Stimulated activated CD8-positive, alpha-beta memory T cell treated with anti-CD3 and anti-CD28 coated beads, Interleukin-12 subunit alpha, Interleukin-12 subunit beta, amount 100 ng/mL, for 24 hours (primary cell): ENCODE results near the gene OGDH.
"Not testable (repeated sequence)": the region's sequence is repeated elsewhere in the genome, so short reads cannot be mapped to it uniquely, and the experiment has no call there.

Experiments used
- DNase-seq: peaks from one replicate; pipeline ENCODE4 v3.0.0-alpha.2; 2020; ENCODE audit errors: extremely low read depth

Gene OGDH

GRCh38 chr7:44705434-44705833 lies 99.0 kb downstream of the OGDH start:
- DNase-seq: no peak

- no peak for DNase-seq
Measured at GRCh38 chr7:44706788-44707557, 100.5 kb downstream of the OGDH start.

GRCh38 chr7:44707558-44708230 lies 101.3 kb downstream of the OGDH start:
- DNase-seq: no peak

GRCh38 chr7:44709011-44709915 lies 102.8 kb downstream of the OGDH start:
- no peak for DNase-seq

- no peak for DNase-seq
Measured at GRCh38 chr7:44709945-44710596, 103.6 kb downstream of the OGDH start.

GRCh38 chr7:44711528-44711927 lies 105.1 kb downstream of the OGDH start:
- no peak for DNase-seq

- DNase-seq: no peak
Measured at GRCh38 chr7:44712012-44712411, 105.6 kb downstream of the OGDH start.

GRCh38 chr7:44713141-44713540 lies 106.7 kb downstream of the OGDH start:
- DNase-seq: no peak

GRCh38 chr7:44713680-44714335 lies 107.4 kb downstream of the OGDH start:
- DNase-seq: no peak

GRCh38 chr7:44716205-44716604 lies 109.8 kb downstream of the OGDH start:
- no peak for DNase-seq

- no peak for DNase-seq
Measured at GRCh38 chr7:44720301-44720700, 113.9 kb downstream of the OGDH start.

- no peak for DNase-seq
Measured at GRCh38 chr7:44724276-44724675, 117.8 kb downstream of the OGDH start.

GRCh38 chr7:44726250-44726649 lies 119.8 kb downstream of the OGDH start:
- DNase-seq: not testable (repeated sequence)

GRCh38 chr7:44727158-44727936 lies 120.9 kb downstream of the OGDH start:
- DNase-seq: no peak

GRCh38 chr7:44727937-44728262 lies 121.5 kb downstream of the OGDH start:
- no peak for DNase-seq

GRCh38 chr7:44729949-44730590 lies 123.6 kb downstream of the OGDH start:
- no peak for DNase-seq

GRCh38 chr7:44732971-44733370 lies 126.5 kb downstream of the OGDH start:
- DNase-seq: not testable (repeated sequence)

GRCh38 chr7:44733708-44734481 lies 127.5 kb downstream of the OGDH start:
- DNase-seq: no peak

GRCh38 chr7:44735403-44736165 lies 129.2 kb downstream of the OGDH start:
- no peak for DNase-seq
